GM19397 (cell line): ENCODE data around the gene PELI3.

Experiments used
- ATAC-seq: cut with Tn5 transposase; IDR thresholded peaks from one replicate; pipeline ENCODE4 v1.9.1; 2021; ENCODE audit warnings: mild to moderate bottlenecking, moderate library complexity; ENCODE audit not compliant: unreplicated experiment

PELI3 gene

DNA sequence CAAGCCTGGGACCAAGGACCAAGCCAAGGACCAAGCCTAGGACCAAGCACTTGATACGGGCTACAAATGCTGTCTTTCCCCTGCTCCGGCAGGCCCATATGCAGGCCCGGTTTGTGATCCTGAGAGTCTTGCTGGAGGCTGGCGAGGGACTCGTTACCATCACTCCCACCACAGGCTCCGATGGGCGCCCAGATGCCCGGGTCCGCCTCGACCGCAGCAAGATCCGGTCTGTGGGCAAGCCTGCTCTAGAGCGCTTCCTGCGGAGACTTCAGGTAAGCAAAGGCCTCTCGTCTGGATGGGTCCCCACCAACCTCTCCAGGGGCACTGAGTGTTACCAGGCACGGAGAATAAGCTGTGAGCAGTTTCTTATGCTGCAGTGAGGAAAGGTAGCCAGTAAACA is 30.5 kb downstream of the PELI3 start:
- ATAC-seq, result no peak

DNA sequence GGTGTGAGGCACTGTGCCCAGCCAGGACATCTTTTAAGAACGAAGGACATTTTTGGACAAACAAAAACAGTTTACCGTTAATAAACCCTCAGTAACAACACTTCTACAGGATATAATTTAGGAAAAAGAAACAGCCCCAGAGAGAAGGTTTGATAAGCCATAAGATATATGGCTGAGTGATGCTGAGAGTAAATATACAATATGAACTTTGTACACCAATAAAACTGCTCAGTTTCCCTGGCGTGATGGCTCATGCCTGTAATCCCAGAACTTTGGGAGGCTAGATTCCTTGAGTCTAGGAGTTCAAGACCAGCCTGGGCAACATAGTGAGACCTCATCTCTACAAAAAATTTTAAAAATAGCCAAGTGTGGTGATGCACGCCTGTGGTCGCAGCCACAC is 31.8 kb downstream of the PELI3 start:
- no peak for ATAC-seq

DNA sequence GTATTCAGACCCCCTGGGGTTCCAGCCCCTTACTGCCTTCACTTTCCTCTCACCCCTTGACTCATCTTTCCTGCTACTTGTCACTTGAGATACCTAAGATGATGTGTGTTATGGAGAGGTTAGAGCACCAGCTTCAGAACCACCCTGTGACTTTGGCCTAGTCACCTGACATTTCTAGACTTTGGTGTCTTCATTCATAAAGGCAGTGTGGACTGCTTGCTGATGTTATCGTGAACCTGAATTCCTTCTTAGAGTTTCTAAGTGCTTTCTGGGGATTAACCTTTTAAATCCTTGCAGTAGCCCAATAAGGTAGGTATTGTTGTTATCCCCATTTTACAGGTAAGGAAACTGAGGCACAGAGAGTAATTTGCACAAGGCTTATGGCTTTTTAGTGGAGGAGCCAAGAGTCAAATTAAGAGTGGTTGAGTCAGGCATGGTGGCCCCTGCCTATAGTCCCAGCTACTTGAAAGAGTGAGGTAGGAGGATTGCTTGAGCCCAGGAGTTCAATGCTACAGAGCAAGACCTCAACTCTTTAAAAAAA is 38.6 kb downstream of the PELI3 start:
- no peak for ATAC-seq

DNA sequence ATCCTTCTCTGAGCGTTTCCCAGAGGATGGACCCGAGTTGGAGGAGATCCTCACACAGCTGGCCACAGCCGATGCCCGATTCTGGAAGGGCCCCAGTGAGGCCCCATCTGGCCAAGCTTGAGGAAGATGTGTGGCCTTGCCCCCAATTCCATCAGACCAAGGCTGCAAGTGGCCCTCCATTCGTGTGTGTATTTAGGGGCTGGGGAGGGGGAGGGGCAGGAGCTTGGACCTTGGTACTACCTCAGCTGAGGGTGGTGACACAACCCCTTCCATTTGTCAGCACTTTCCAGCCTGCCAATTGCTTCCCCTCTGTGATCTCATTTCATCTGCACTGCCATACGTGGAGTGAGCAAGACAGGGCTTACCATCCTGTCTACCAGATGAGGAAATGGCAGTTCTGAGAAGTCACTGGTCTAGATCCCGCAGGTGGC is 42.4 kb downstream of the PELI3 start:
- no peak for ATAC-seq

DNA sequence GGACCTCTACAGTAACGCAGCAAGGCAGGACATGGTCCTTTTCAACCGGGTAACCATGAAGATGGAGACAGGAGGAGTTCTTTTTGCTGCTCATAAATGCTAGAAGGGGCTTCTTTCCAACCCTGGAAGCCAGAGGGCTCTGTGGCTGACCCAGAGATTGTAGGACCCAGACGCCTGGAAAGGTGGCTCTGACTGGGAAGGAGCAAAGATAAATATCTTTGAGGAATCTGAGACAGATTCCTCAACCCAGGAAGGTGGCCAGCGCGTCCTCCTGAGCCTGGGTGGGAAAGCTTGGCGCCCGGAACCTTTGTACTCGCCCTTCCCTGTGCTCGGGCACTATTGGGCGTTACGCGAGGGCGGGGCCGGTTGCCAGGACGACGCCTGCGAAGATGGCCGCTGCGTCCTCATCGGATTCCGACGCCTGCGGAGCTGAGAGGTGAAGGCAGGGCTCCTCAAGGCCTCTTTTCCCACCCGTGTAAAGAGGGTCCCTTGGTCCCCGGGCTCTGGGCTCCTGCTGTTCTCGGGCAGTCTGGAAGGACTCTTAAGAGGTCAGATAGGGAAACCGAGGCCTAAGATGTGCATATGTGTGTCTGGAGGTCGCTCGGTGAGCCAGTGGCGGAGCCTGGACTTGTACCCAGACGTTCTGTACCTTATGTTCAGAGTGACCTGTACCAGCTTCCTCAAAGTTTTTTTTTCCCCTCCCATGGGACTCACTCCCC is 43.7 kb downstream of the PELI3 start, which contains the start of gene BBS1:
Gene BBS1, plus strand, starts transcription at position 365 of the 719 bp plus-strand sequence. Its CDS starts 25 bp downstream, at position 390.
- ATAC-seq, result peak; percentile 85

DNA sequence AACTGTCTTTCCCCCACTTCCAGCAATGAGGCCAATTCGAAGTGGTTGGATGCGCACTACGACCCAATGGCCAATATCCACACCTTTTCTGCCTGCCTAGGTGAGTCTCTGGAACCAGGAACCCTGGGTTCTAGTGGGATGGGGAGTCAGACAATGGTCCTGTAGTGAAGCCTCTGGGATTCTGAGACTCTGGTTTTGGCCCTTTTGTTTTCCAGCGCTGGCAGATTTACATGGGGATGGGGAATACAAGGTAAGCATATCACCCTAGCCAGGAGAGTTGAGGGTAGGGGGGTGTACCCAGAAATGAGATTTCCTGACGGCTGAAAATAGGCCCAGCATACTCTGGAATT is 44.3 kb downstream of the PELI3 start:
- ATAC-seq, result no peak

DNA sequence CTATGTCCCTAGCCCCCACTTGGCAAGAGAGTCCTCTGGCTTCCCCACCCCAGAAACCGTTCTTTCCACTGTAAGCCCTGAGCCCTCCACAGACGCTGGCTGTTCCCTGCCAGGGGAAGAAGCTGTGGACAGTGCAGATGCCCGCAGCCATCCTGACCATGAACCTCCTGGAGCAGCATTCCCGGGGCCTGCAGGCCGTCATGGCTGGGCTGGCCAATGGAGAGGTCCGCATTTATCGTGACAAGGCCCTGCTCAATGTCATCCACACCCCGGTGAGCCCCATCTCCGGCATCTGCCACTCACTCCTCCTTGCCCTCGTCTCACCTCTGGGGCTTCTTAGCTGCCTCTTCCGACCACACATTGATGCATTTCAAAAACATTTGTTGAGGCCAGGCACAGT is 56.9 kb downstream of the PELI3 start:
- no peak for ATAC-seq

DNA sequence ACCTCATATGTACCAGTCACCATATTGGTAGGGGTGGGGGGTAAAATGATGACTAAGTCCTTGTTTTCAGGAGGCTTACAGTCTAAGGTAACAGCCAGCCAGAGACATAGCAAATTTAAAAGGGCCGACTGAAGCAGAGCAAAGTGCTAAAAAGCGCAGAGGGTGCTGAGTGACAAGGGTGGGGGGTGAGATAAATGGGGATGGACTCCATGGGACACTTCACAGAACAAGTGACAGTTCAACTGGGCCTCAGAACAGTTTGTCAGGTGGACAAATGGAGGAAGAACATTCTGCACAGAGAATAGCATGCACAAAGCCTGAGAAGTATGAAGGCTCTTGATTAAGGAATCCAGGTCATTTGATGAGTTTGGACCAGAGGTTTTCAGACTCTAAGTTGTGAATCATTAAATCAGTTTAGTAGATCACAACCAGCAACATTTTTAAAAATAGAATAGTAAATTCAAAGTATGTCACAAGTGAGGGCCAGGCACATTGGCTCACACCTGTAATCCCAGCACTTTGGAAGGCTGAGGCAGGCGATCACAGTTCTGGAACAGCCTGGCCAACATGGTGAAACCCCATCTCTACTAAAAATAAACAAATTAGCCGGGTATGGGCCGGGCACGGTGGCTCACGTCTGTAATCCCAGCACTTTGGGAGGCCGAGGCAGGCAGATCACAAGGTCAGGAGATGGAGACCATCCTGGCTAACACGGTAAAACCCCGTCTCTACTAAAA is 57.8 kb downstream of the PELI3 start:
- ATAC-seq, result no peak
